Peyer's patch (tissue), 4 donors: ENCODE measurements around the gene NGFR.

ENCODE experiments used
- CTCF ChIP-seq, 6 experiments: fragments of 450-650 bp in 4 of 6; fragments of 200-600 bp in 2 of 6; sonication (generic) in 1 of 6; IDR thresholded peaks; one replicate each; pipeline ENCODE4 v1.5.1; 2017 to 2019; ENCODE audit warnings: antibody characterized with exemption in 6 of 6, mild to moderate bottlenecking in 3 of 6, moderate library complexity in 1 of 6
- POLR2A ChIP-seq, 2 donors: fragments of 450-650 bp; IDR thresholded peaks; one replicate each; pipeline ENCODE4 v1.5.1; 2017; ENCODE audit warnings: antibody characterized with exemption in 2 of 2, mild to moderate bottlenecking in 2 of 2, moderate library complexity in 2 of 2

GRCh38 chr17:49511810-49512209 lies 16.7 kb downstream of the NGFR start:
- TF ChIP-seq POLR2A (IDR thresholded peaks at IDR 0.05) (no peak), CTCF (IDR thresholded peaks at IDR 0.05) (no peak)
